Keratinocyte (primary cell): ENCODE results near the gene CAD.

ENCODE experiments used
- CTCF ChIP-seq, 3 experiments: IDR thresholded peaks in 1 of 3; conservative IDR thresholded peaks in 1 of 3; optimal IDR thresholded peaks in 1 of 3; 2 replicates in 2 of 3; 3 replicates in 1 of 3; pipeline versions ENCODE3 to v1.5.1; 2011; ENCODE audit warnings: low read length in 3 of 3, mild to moderate bottlenecking in 3 of 3, moderate library complexity in 2 of 3, control low read depth in 1 of 3, inconsistent platforms in 1 of 3; ENCODE audit not compliant: insufficient read depth in 2 of 3; ENCODE audit errors: extremely low read depth in 1 of 3
- EZH2 ChIP-seq: IDR thresholded peaks from one replicate; pipeline ENCODE4 v1.6.1; 2012; ENCODE audit warnings: inconsistent platforms, mild to moderate bottlenecking, low read length, moderate library complexity

- TF ChIP-seq EZH2 (no peak), CTCF (optimal IDR thresholded peaks at IDR 0.05 in 1 of 3, IDR thresholded peaks at IDR 0.05 in 1 of 3, conservative IDR thresholded peaks at IDR 0.05 in 1 of 3; ENCODE audit: extremely low read depth in 1 of 3, insufficient read depth in 2 of 3, low read length in 3 of 3) (no peak)
Observed at GRCh38 chr2:27281855-27282559, 64.8 kb downstream of the CAD start, which contains the start of gene TRIM54.
